ENCODE measurements around the gene SORCS1.

The SORCS1 gene

GRCh38 chr10:106560925-106561640 is 603.4 kb downstream of the SORCS1 start (continued):
- TF ChIP-seq PRDM2 (tag by site-specific recombination; IDR thresholded peaks at IDR 0.05; ENCODE audit: borderline replicate concordance) (no peak), ZNF350 (tag by site-specific recombination; IDR thresholded peaks at IDR 0.05) (no peak), GLI2 (tag by site-specific recombination; IDR thresholded peaks at IDR 0.05; ENCODE audit: borderline replicate concordance, low read depth) (no peak), AEBP2 (tag by site-specific recombination; IDR thresholded peaks at IDR 0.05; ENCODE audit: borderline replicate concordance) (no peak), ZNF548 (tag by site-specific recombination; IDR thresholded peaks at IDR 0.05) (no peak), ZNF175 (tag by site-specific recombination; IDR thresholded peaks at IDR 0.05) (no peak), OVOL3 (tag by site-specific recombination; IDR thresholded peaks at IDR 0.05) (no peak), HOXA7 (CRISPR knock-in tag; IDR thresholded peaks at IDR 0.05; ENCODE audit: borderline replicate concordance) (no peak)

- H3K27ac ChIP-seq (ENCODE audit: extremely low read depth, low read depth, low read length): no peak overlapping the region
- POLR2A ChIA-PET: no interaction called here
- no peaks in the 10 kb centered on the region for H3K36me3 ChIP-seq (ENCODE audit: control insufficient read depth in 2 of 2, insufficient read depth in 1 of 2, low read length in 2 of 2)
- peaks cover 12% of the 10 kb centered on the region for H3K4me1 ChIP-seq (ENCODE audit: control insufficient read depth, insufficient read depth, low read length)
- CTCF ChIA-PET: interaction anchor here (0.8 to 1.5 kb wide), 5 partner anchors 11 to 159 kb away, joined by 3 to 4 read pairs (median 3); no protein-coding TSS in a partner anchor
- H3K9me3 ChIP-seq (ENCODE audit: control insufficient read depth, insufficient read depth, low read depth, low read length): no peaks in the 10 kb centered on the region
- no peak overlapping the region for H3K4me3 ChIP-seq (ENCODE audit: low read depth, low read length)
- TF ChIP-seq ZNF626 (tag by site-specific recombination; IDR thresholded peaks at IDR 0.05): no peak
- TF ChIP-seq ZBTB20 (tag by site-specific recombination; IDR thresholded peaks at IDR 0.05): no peak
- TF ChIP-seq ZNF791 (tag by site-specific recombination; IDR thresholded peaks at IDR 0.05): no peak
- TF ChIP-seq ZNF248 (tag by site-specific recombination; IDR thresholded peaks at IDR 0.05): no peak
- TF ChIP-seq ZNF202 (tag by site-specific recombination; IDR thresholded peaks at IDR 0.05; ENCODE audit: borderline replicate concordance): no peak
- TF ChIP-seq ZNF621 (tag by site-specific recombination; IDR thresholded peaks at IDR 0.05): no peak
- TF ChIP-seq ZNF48 (tag by site-specific recombination; IDR thresholded peaks at IDR 0.05): no peak
- no peak for TF ChIP-seq ZNF223 (tag by site-specific recombination; IDR thresholded peaks at IDR 0.05)
- TF ChIP-seq ZNF16 (tag by site-specific recombination; IDR thresholded peaks at IDR 0.05; ENCODE audit: low read depth): no peak
- no peak for TF ChIP-seq MZF1 (tag by site-specific recombination; IDR thresholded peaks at IDR 0.05; ENCODE audit: borderline replicate concordance)
- no peak for TF ChIP-seq INSM2 (tag by site-specific recombination; IDR thresholded peaks at IDR 0.05)
- TF ChIP-seq ZNF830 (tag by site-specific recombination; IDR thresholded peaks at IDR 0.05; ENCODE audit: low read depth): no peak
- TF ChIP-seq ZBTB10 (tag by site-specific recombination; IDR thresholded peaks at IDR 0.05): no peak
- TF ChIP-seq ZNF449 (tag by site-specific recombination; IDR thresholded peaks at IDR 0.05): no peak
- no peak for TF ChIP-seq ZNF707 (tag by site-specific recombination; IDR thresholded peaks at IDR 0.05)
- TF ChIP-seq RBAK (tag by site-specific recombination; IDR thresholded peaks at IDR 0.05): no peak
These were observed 605.1 kb downstream of the SORCS1 start for GRCh38 chr10:106559442-106559841.

Measured in HEK293 (cell line).